HepG2 (cell line): Measurements from ENCODE around the gene ATF6. TPM values are rescaled to one million over a fixed set of nuclear protein-coding genes. Genes with fewer than 3 reads are reported as not detected.

Source experiments
- ATAC-seq: fragments of 200-7000 bp; cut with Tn5 transposase; 3 replicates; pipeline ENCODE4 v1.9.1; 2020; ENCODE audit warnings: mild to moderate bottlenecking, moderate library complexity
- BruUV-seq: library from RNA; stranded (reverse); fragments of 400-500 nt; replicated peaks from 2 replicates; lab custom pipeline; 2021; lab: Mats Ljungman, UMichigan
- CTCF ChIA-PET: fragments of 300-600 bp; formaldehyde crosslinking; extraction: SDS; loops from one replicate; lab custom pipeline; 2021; ENCODE audit warnings: low total read pairs, inconsistent platforms, low intra/inter-chr PET ratio; lab: Yijun Ruan, JAX
- POLR2A ChIA-PET: fragments of 350-600 bp; sonication (Branson Sonifier 250); formaldehyde crosslinking; loops from one replicate; lab custom pipeline; 2020; ENCODE audit warnings: antibody characterized with exemption, inconsistent platforms; lab: Yijun Ruan, JAX
- DNase-seq: peaks from one replicate; pipeline ENCODE4 v3.0.0-alpha.2; 2015; ENCODE audit warnings: low spot score
- FAIRE-seq: peaks from 3 replicates; lab custom pipeline; 2011; peaks lifted over from hg19 to GRCh38; lab: Jason Lieb, UNC
- H2AFZ ChIP-seq: one replicate; pipeline ENCODE4 v1.6.1; 2011; ENCODE audit warnings: low read length, inconsistent platforms
- H3K27ac ChIP-seq: fragments of 300-600 bp; 3 replicates; pipeline ENCODE4 v1.8.0; 2011; ENCODE audit warnings: mixed run types, mild to moderate bottlenecking, mixed read lengths, low read length, inconsistent platforms; ENCODE audit not compliant: insufficient read depth; ENCODE audit errors: extremely low read length
- H3K27me3 ChIP-seq, 2 experiments: fragments of 200-600 bp in 1 of 2; 2 replicates in 1 of 2; 3 replicates in 1 of 2; pipeline versions ENCODE4 v1.6.0 to v1.8.0; 2011; ENCODE audit warnings: low read length in 2 of 2, mild to moderate bottlenecking in 2 of 2, moderate library complexity in 2 of 2, inconsistent platforms in 1 of 2; ENCODE audit not compliant: insufficient read depth in 2 of 2, control insufficient read depth in 1 of 2
- H3K36me3 ChIP-seq, 2 experiments: fragments of 200-600 bp in 1 of 2; replicated peaks in 1 of 2; 2 replicates in 1 of 2; 3 replicates in 1 of 2; pipeline versions ENCODE4 v1.5.1 to v1.8.0; 2011; ENCODE audit warnings: low read length in 2 of 2, inconsistent platforms in 1 of 2; ENCODE audit not compliant: insufficient read depth in 2 of 2, control insufficient read depth in 1 of 2
- H3K4me1 ChIP-seq: 2 replicates; pipeline ENCODE4 v1.5.1; 2012; ENCODE audit warnings: low read length, inconsistent platforms; ENCODE audit not compliant: insufficient read depth
- H3K4me2 ChIP-seq: 2 replicates; pipeline ENCODE4 v1.6.0; 2011; ENCODE audit warnings: low read depth, low read length, inconsistent platforms
- H3K4me3 ChIP-seq, 3 experiments: fragments of 200-600 bp in 1 of 3; sonication (generic), shearing (Covaris generic) in 1 of 3; replicated peaks in 1 of 3; 2 replicates each; pipeline ENCODE4 v1.5.1; 2011 to 2016; ENCODE audit warnings: low read length in 3 of 3, inconsistent platforms in 2 of 3, low read depth in 2 of 3, mild to moderate bottlenecking in 2 of 3, control low read depth in 1 of 3, mixed read lengths in 1 of 3; ENCODE audit not compliant: insufficient read depth in 1 of 3
- H3K79me2 ChIP-seq: one replicate; pipeline ENCODE4 v1.6.1; 2011; ENCODE audit warnings: low read length, inconsistent platforms; ENCODE audit not compliant: insufficient read depth
- H3K9ac ChIP-seq: 2 replicates; pipeline ENCODE4 v1.6.0; 2011; ENCODE audit warnings: mild to moderate bottlenecking, low read depth, low read length, inconsistent platforms; ENCODE audit not compliant: insufficient read depth
- H3K9me3 ChIP-seq: 2 replicates; pipeline ENCODE4 v1.5.1; 2012; ENCODE audit warnings: mild to moderate bottlenecking, low read length
- H4K20me1 ChIP-seq: 2 replicates; pipeline ENCODE4 v1.6.0; 2011; ENCODE audit warnings: inconsistent platforms, mild to moderate bottlenecking, low read length, moderate library complexity; ENCODE audit not compliant: insufficient read depth
- BRCA1 ChIP-seq: sonication (generic); formaldehyde crosslinking; IDR thresholded peaks from 2 replicates; pipeline ENCODE4 v1.4.0; 2020; ENCODE audit warnings: missing genetic modification reagents
- CBFB ChIP-seq: sonication (generic); formaldehyde crosslinking; IDR thresholded peaks from 2 replicates; pipeline ENCODE4 v1.4.0; 2020; ENCODE audit warnings: missing genetic modification reagents
- FOXC1 ChIP-seq: sonication (generic); formaldehyde crosslinking; IDR thresholded peaks from 2 replicates; pipeline ENCODE4 v1.8.0; 2022; ENCODE audit warnings: mild to moderate bottlenecking, missing genetic modification reagents, borderline replicate concordance
- GATA4 ChIP-seq: sonication (generic); IDR thresholded peaks from 2 replicates; pipeline ENCODE4 v1.6.1; 2016; ENCODE audit warnings: antibody characterized with exemption, low read depth, borderline replicate concordance
- KAT2B ChIP-seq: fragments of 150-350 bp; IDR thresholded peaks from 2 replicates; pipeline ENCODE4 v1.6.1; 2014; ENCODE audit warnings: low read depth, low read length, borderline replicate concordance
- MAFK ChIP-seq, 2 experiments: IDR thresholded peaks in 1 of 2; conservative IDR thresholded peaks in 1 of 2; 2 replicates each; pipeline ENCODE4 v1.6.1; 2011; ENCODE audit warnings: improper control_type of control experiment in 2 of 2, low read length in 2 of 2
- NAIF1 ChIP-seq: sonication (generic); formaldehyde crosslinking; IDR thresholded peaks from 2 replicates; pipeline ENCODE4 v1.5.0; 2020; ENCODE audit warnings: mild to moderate bottlenecking, missing genetic modification reagents, borderline replicate concordance
- PAX8 ChIP-seq: sonication (generic); formaldehyde crosslinking; IDR thresholded peaks from 2 replicates; pipeline ENCODE4 v1.8.0; 2022; ENCODE audit warnings: mild to moderate bottlenecking, missing genetic modification reagents, borderline replicate concordance
- STAG1 ChIP-seq: sonication (generic); formaldehyde crosslinking; IDR thresholded peaks from 2 replicates; pipeline ENCODE4 v1.4.0; 2020; ENCODE audit warnings: missing genetic modification reagents
- ZBTB49 ChIP-seq: sonication (generic); formaldehyde crosslinking; IDR thresholded peaks from 2 replicates; pipeline ENCODE4 v1.4.0; 2020; ENCODE audit warnings: missing genetic modification reagents, borderline replicate concordance
- ZNF280D ChIP-seq: sonication (generic); formaldehyde crosslinking; IDR thresholded peaks from 2 replicates; pipeline ENCODE4 v1.5.1; 2020; ENCODE audit warnings: mild to moderate bottlenecking, missing genetic modification reagents
- ZSCAN5A ChIP-seq: sonication (generic); formaldehyde crosslinking; IDR thresholded peaks from 2 replicates; pipeline ENCODE4 v1.8.0; 2022; ENCODE audit warnings: mild to moderate bottlenecking, missing genetic modification reagents, borderline replicate concordance
- in situ Hi-C: cut with HindIII; loops from 2 replicates; pipeline ENCODE4 v1.10.0; 2017; ENCODE audit warnings: low pct_unique_long_range_greater_than_20kb; ENCODE audit not compliant: extremely low pct_ligation_motif_present
- intact Hi-C: fragments of 100-400 bp; cut with micrococcal nuclease; formaldehyde crosslinking; loops from one replicate; pipeline ENCODE4 v1.10.0; 2022; ENCODE audit not compliant: unreplicated experiment
- polyA plus RNA-seq, 8 experiments: library from polyadenylated mRNA; depleted of rRNA in 3 of 8; stranded (reverse) in 7 of 8; unstranded in 1 of 8; fragments of >200 nt; fragmentation: Illumina TruSeq in 4 of 8; extraction: Trizol in 4 of 8; gene quantifications; 2 replicates each; pipeline versions ENCODE4 v1.2.1 to v1.2.3, GENCODE V29; 2011 to 2016; ENCODE audit warnings: low read depth in 4 of 8, missing spikeins in 1 of 8, mixed read lengths in 1 of 8; ENCODE audit not compliant: insufficient read depth in 1 of 8
- total RNA-seq, 5 experiments: library from RNA; depleted of rRNA; stranded (reverse); fragments of >200 nt; fragmentation: Illumina TruSeq; extraction: Trizol; gene quantifications; 2 replicates each; pipeline ENCODE4 v1.2.3, GENCODE V29; 2016; ENCODE audit warnings: low read depth in 1 of 5

The ATF6 gene
- total and polyA plus RNA-seq, 2 of the 13 experiments (the other 11 are each of a cell fraction or from before 2014, with no cell fraction given), result 13.2 to 14.5 TPM

GRCh38 chr1:161905269-161905884, 139.3 kb downstream of the ATF6 start (continued):
- no peak for TF ChIP-seq FOXC1
- peak; percentile 42 for TF ChIP-seq STAG1 (CRISPR knock-in tag)
- TF ChIP-seq GATA4, result no peak
- no peak for TF ChIP-seq CBFB (CRISPR knock-in tag)
- no peak for TF ChIP-seq NAIF1 (CRISPR knock-in tag)
- TF ChIP-seq ZSCAN5A (CRISPR knock-in tag), result no peak

DNA sequence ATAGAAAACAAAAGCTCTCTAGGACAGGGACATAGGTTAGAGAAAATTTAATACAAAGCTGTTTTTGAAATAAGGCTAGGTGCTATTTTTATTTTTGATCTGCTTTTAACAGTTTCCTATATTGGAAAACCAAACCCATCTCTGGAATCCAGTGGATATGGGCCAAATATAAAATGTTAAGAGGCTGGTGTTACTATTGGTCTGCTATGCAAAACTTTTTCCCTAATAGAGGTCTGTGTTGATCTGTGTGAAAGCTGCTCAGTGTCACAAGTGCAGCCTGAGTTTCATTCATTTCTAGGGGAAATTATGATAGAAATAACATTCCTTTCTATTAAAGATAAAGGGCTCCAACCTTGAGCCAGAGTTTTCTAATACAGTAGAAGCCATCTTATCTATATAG, 141.1 kb downstream of the ATF6 start:
- no peak overlapping the region for H3K27ac ChIP-seq
- H3K4me3 ChIP-seq, result no peak overlapping the region
- no peak overlapping the region for H2AFZ ChIP-seq
- in situ Hi-C loops (no loop called here), intact Hi-C loops (no loop called here)
- H3K4me1 ChIP-seq, result peaks cover 7% of the 10 kb centered on the region; the same call in 1 of the 2 replicates
- ChIA-PET POLR2A (no interaction called here), CTCF (no interaction called here)
- H3K9ac ChIP-seq, result no peak overlapping the region
- no peak for ATAC-seq
- H3K9me3 ChIP-seq, result no peaks in the 10 kb centered on the region
- H3K36me3 ChIP-seq, result no peaks in the 10 kb centered on the region
- no peak for DNase-seq
- TF ChIP-seq BRCA1 (CRISPR knock-in tag), result no peak
- no peak for TF ChIP-seq ZNF280D (CRISPR knock-in tag)
- TF ChIP-seq MAFK (conservative IDR thresholded peaks at IDR 0.05 in 1 of 2, IDR thresholded peaks at IDR 0.05 in 1 of 2; ENCODE audit: low read length in 2 of 2), result no peak
- no peak for TF ChIP-seq PAX8 (CRISPR knock-in tag)
- TF ChIP-seq ZBTB49 (CRISPR knock-in tag), result no peak
- no peak for TF ChIP-seq KAT2B
- no peaks in the 10 kb centered on the region for H3K27me3 ChIP-seq
- no peak overlapping the region for H3K4me2 ChIP-seq
- no peaks in the 10 kb centered on the region for H4K20me1 ChIP-seq
- FAIRE-seq, result no peak
- H3K79me2 ChIP-seq, result no peaks in the 10 kb centered on the region
- BruUV-seq, result no TSS peak
